ENCODE measurements around the gene RAB31.

The RAB31 gene

GRCh38 chr18:9878095-9878494 is 170.0 kb downstream of the RAB31 start:
- TF ChIP-seq CTCF (IDR thresholded peaks at IDR 0.05; ENCODE audit: low read depth, low read length): no peak
- DNase-seq (ENCODE audit: extremely low read depth, low read depth): no peak

- DNase-seq (ENCODE audit: extremely low read depth, low read depth): no peak
- TF ChIP-seq CTCF (IDR thresholded peaks at IDR 0.05; ENCODE audit: low read depth, low read length): no peak
These were observed 170.7 kb downstream of the RAB31 start for GRCh38 chr18:9878783-9879242.

- no peak for TF ChIP-seq CTCF (IDR thresholded peaks at IDR 0.05; ENCODE audit: low read depth, low read length)
These were observed 176.0 kb downstream of the RAB31 start for GRCh38 chr18:9884090-9884489.

GRCh38 chr18:9884532-9885140 is 176.5 kb downstream of the RAB31 start:
- no peak for TF ChIP-seq CTCF (IDR thresholded peaks at IDR 0.05; ENCODE audit: low read depth, low read length)

More at GRCh38 chr18:9884090-9884489, 176.0 kb downstream of the RAB31 start:
- no peak for DNase-seq (ENCODE audit: extremely low read depth, low read depth)

GRCh38 chr18:9885170-9886004 is 177.3 kb downstream of the RAB31 start, which contains the start of gene TXNDC2:
Gene TXNDC2, plus strand, starts transcription at chr18:9885973. Its CDS starts 708 bp downstream, at chr18:9886681.
- no peak for DNase-seq (ENCODE audit: extremely low read depth, low read depth)
- no peak for TF ChIP-seq CTCF (IDR thresholded peaks at IDR 0.05; ENCODE audit: low read depth, low read length)

More at GRCh38 chr18:9884532-9885140, 176.5 kb downstream of the RAB31 start:
- DNase-seq (ENCODE audit: extremely low read depth, low read depth): no peak

- TF ChIP-seq CTCF (IDR thresholded peaks at IDR 0.05; ENCODE audit: low read depth, low read length): no peak
- DNase-seq (ENCODE audit: extremely low read depth, low read depth): no peak
These were observed 177.9 kb downstream of the RAB31 start for GRCh38 chr18:9886005-9886348.

GRCh38 chr18:9887992-9888391 is 179.9 kb downstream of the RAB31 start:
- TF ChIP-seq CTCF (IDR thresholded peaks at IDR 0.05; ENCODE audit: low read depth, low read length): no peak
- no peak for DNase-seq (ENCODE audit: extremely low read depth, low read depth)

Data from AG09319 (cell line).